Measurements from ENCODE around the gene IFT74. TPM values are rescaled to one million over a fixed set of nuclear protein-coding genes. Genes with fewer than 3 reads are reported as not detected.

IFT74 gene
- polyA plus RNA-seq (2013, experiment 1 of 2) = 10.1 TPM
- 14.9 TPM for polyA plus RNA-seq (2013, experiment 2 of 2)

GRCh38 chr9:26955921-26956859, at the start of gene IFT74:
Gene IFT74 (plus strand): TSS chr9:26956412. CDS start chr9:26961968, 5,556 bp downstream.
- H3K9ac ChIP-seq (ENCODE audit: low read depth, low read length) = peak within 1 kb of the TSS; percentile 92
- no peaks in the 10 kb centered on the region for H3K27me3 ChIP-seq (ENCODE audit: insufficient read depth, low read length)
- H3K9me3 ChIP-seq (ENCODE audit: insufficient read depth, low read depth, low read length) = no peaks in the 10 kb centered on the region
- H3K4me3 ChIP-seq (ENCODE audit: low read length) = peak within 1 kb of the TSS; percentile 89
- H3K4me1 ChIP-seq (ENCODE audit: insufficient read depth, low read length) = peaks cover 7% of the 10 kb centered on the region; the same call in 1 of the 2 replicates
- H3K27ac ChIP-seq (ENCODE audit: low read depth, low read length) = peak within 1 kb of the TSS; percentile 77
- no peaks in the 10 kb centered on the region for H3K36me3 ChIP-seq (ENCODE audit: insufficient read depth, low read length)
- 4% methylated on average over 53 of the region's 53 CpGs for WGBS

- Histone ChIP-seq H3K36me3 (ENCODE audit: insufficient read depth, low read length) (peaks cover 91% of the 10 kb centered on the region), H3K9ac (ENCODE audit: low read depth, low read length) (no peak overlapping the region), H3K27ac (ENCODE audit: low read depth, low read length) (no peak overlapping the region), H3K9me3 (ENCODE audit: insufficient read depth, low read depth, low read length) (no peaks in the 10 kb centered on the region), H3K4me3 (ENCODE audit: low read length) (no peak overlapping the region), H3K27me3 (ENCODE audit: insufficient read depth, low read length) (no peaks in the 10 kb centered on the region), H3K4me1 (ENCODE audit: insufficient read depth, low read length) (no peaks in the 10 kb centered on the region)
- 100% methylated on average over 2 of the region's 2 CpGs for WGBS
Measured at GRCh38 chr9:26913138-26913668, 43.0 kb upstream of the IFT74 start.

- WGBS = 90% methylated on average over 1 of the region's 1 CpG
- no peaks in the 10 kb centered on the region for H3K9me3 ChIP-seq (ENCODE audit: insufficient read depth, low read depth, low read length)
- no peak overlapping the region for H3K4me3 ChIP-seq (ENCODE audit: low read length)
- no peaks in the 10 kb centered on the region for H3K4me1 ChIP-seq (ENCODE audit: insufficient read depth, low read length)
- H3K36me3 ChIP-seq (ENCODE audit: insufficient read depth, low read length) = peaks cover 98% of the 10 kb centered on the region
- H3K27me3 ChIP-seq (ENCODE audit: insufficient read depth, low read length) = no peaks in the 10 kb centered on the region
- no peak overlapping the region for H3K9ac ChIP-seq (ENCODE audit: low read depth, low read length)
- H3K27ac ChIP-seq (ENCODE audit: low read depth, low read length) = no peak overlapping the region
Measured at GRCh38 chr9:26919698-26920097, 36.5 kb upstream of the IFT74 start.

GRCh38 chr9:26925609-26926008, 30.6 kb upstream of the IFT74 start:
- H3K9me3 ChIP-seq (ENCODE audit: insufficient read depth, low read depth, low read length) = no peaks in the 10 kb centered on the region
- H3K27ac ChIP-seq (ENCODE audit: low read depth, low read length) = no peak overlapping the region
- H3K4me1 ChIP-seq (ENCODE audit: insufficient read depth, low read length) = no peaks in the 10 kb centered on the region
- no peak overlapping the region for H3K4me3 ChIP-seq (ENCODE audit: low read length)
- peaks cover 86% of the 10 kb centered on the region for H3K36me3 ChIP-seq (ENCODE audit: insufficient read depth, low read length)
- no peaks in the 10 kb centered on the region for H3K27me3 ChIP-seq (ENCODE audit: insufficient read depth, low read length)
- no peak overlapping the region for H3K9ac ChIP-seq (ENCODE audit: low read depth, low read length)
- 94% methylated on average over 4 of the region's 4 CpGs for WGBS

- peaks cover 72% of the 10 kb centered on the region for H3K36me3 ChIP-seq (ENCODE audit: insufficient read depth, low read length)
- no peaks in the 10 kb centered on the region for H3K27me3 ChIP-seq (ENCODE audit: insufficient read depth, low read length)
- no peaks in the 10 kb centered on the region for H3K9me3 ChIP-seq (ENCODE audit: insufficient read depth, low read depth, low read length)
- WGBS = 93% methylated on average over 8 of the region's 8 CpGs
- no peak overlapping the region for H3K27ac ChIP-seq (ENCODE audit: low read depth, low read length)
- H3K9ac ChIP-seq (ENCODE audit: low read depth, low read length) = no peak overlapping the region
- no peak overlapping the region for H3K4me3 ChIP-seq (ENCODE audit: low read length)
- H3K4me1 ChIP-seq (ENCODE audit: insufficient read depth, low read length) = no peaks in the 10 kb centered on the region
Measured at GRCh38 chr9:26928902-26929495, 27.2 kb upstream of the IFT74 start.

GRCh38 chr9:26935847-26936246, 20.4 kb upstream of the IFT74 start:
- Histone ChIP-seq H3K36me3 (ENCODE audit: insufficient read depth, low read length) (peaks cover 29% of the 10 kb centered on the region; the same call in 1 of the 2 replicates), H3K27ac (ENCODE audit: low read depth, low read length) (no peak overlapping the region), H3K4me1 (ENCODE audit: insufficient read depth, low read length) (peaks cover 9% of the 10 kb centered on the region; the same call in 1 of the 2 replicates), H3K9me3 (ENCODE audit: insufficient read depth, low read depth, low read length) (no peaks in the 10 kb centered on the region), H3K4me3 (ENCODE audit: low read length) (no peak overlapping the region), H3K9ac (ENCODE audit: low read depth, low read length) (no peak overlapping the region), H3K27me3 (ENCODE audit: insufficient read depth, low read length) (no peaks in the 10 kb centered on the region)

- peaks cover 15% of the 10 kb centered on the region; the same call in 1 of the 2 replicates for H3K36me3 ChIP-seq (ENCODE audit: insufficient read depth, low read length)
- H3K9me3 ChIP-seq (ENCODE audit: insufficient read depth, low read depth, low read length) = no peaks in the 10 kb centered on the region
- no peak overlapping the region for H3K9ac ChIP-seq (ENCODE audit: low read depth, low read length)
- H3K4me1 ChIP-seq (ENCODE audit: insufficient read depth, low read length) = peaks cover 9% of the 10 kb centered on the region; the same call in 1 of the 2 replicates
- no peak overlapping the region for H3K27ac ChIP-seq (ENCODE audit: low read depth, low read length)
- H3K27me3 ChIP-seq (ENCODE audit: insufficient read depth, low read length) = no peaks in the 10 kb centered on the region
- 97% methylated on average over 3 of the region's 3 CpGs for WGBS
- no peak overlapping the region for H3K4me3 ChIP-seq (ENCODE audit: low read length)
Measured at GRCh38 chr9:26937816-26938371, 18.3 kb upstream of the IFT74 start.

- 87% methylated on average over 2 of the region's 3 CpGs for WGBS
Measured at GRCh38 chr9:26939955-26940711, 16.1 kb upstream of the IFT74 start.

GRCh38 chr9:26940779-26941178, 15.4 kb upstream of the IFT74 start:
- peaks cover 14% of the 10 kb centered on the region for H3K4me1 ChIP-seq (ENCODE audit: insufficient read depth, low read length)
- H3K9me3 ChIP-seq (ENCODE audit: insufficient read depth, low read depth, low read length) = no peaks in the 10 kb centered on the region
- no peak overlapping the region for H3K27ac ChIP-seq (ENCODE audit: low read depth, low read length)
- H3K4me3 ChIP-seq (ENCODE audit: low read length) = no peak overlapping the region
- no peak overlapping the region for H3K9ac ChIP-seq (ENCODE audit: low read depth, low read length)
- no peaks in the 10 kb centered on the region for H3K36me3 ChIP-seq (ENCODE audit: insufficient read depth, low read length)
- WGBS = 83% methylated on average over 1 of the region's 1 CpG
- H3K27me3 ChIP-seq (ENCODE audit: insufficient read depth, low read length) = no peaks in the 10 kb centered on the region

More at GRCh38 chr9:26939955-26940711, 16.1 kb upstream of the IFT74 start:
- Histone ChIP-seq H3K4me3 (ENCODE audit: low read length) (no peak overlapping the region), H3K9ac (ENCODE audit: low read depth, low read length) (no peak overlapping the region), H3K36me3 (ENCODE audit: insufficient read depth, low read length) (0 out of 2 replicates have a peak, but pooled peaks cover 2% of the 10 kb centered on the region), H3K4me1 (ENCODE audit: insufficient read depth, low read length) (peaks cover 9% of the 10 kb centered on the region; the same call in 1 of the 2 replicates), H3K9me3 (ENCODE audit: insufficient read depth, low read depth, low read length) (no peaks in the 10 kb centered on the region), H3K27ac (ENCODE audit: low read depth, low read length) (no peak overlapping the region), H3K27me3 (ENCODE audit: insufficient read depth, low read length) (no peaks in the 10 kb centered on the region)

GRCh38 chr9:26945591-26945990, 10.6 kb upstream of the IFT74 start:
- H3K9me3 ChIP-seq (ENCODE audit: insufficient read depth, low read depth, low read length) = no peaks in the 10 kb centered on the region
- 18% methylated on average over 2 of the region's 2 CpGs for WGBS
- H3K36me3 ChIP-seq (ENCODE audit: insufficient read depth, low read length) = no peaks in the 10 kb centered on the region
- no peaks in the 10 kb centered on the region for H3K27me3 ChIP-seq (ENCODE audit: insufficient read depth, low read length)
- H3K4me1 ChIP-seq (ENCODE audit: insufficient read depth, low read length) = peaks cover 10% of the 10 kb centered on the region; the same call in 1 of the 2 replicates
- no peak overlapping the region for H3K27ac ChIP-seq (ENCODE audit: low read depth, low read length)
- peak overlapping the region; percentile 97 for H3K4me3 ChIP-seq (ENCODE audit: low read length)
- peak overlapping the region; percentile 94 for H3K9ac ChIP-seq (ENCODE audit: low read depth, low read length)

Data from HUES64 (cell line).